ENCODE measurements around the gene TNFAIP1.

Gene TNFAIP1

GRCh38 chr17:28346746-28347246 is 11.2 kb downstream of the TNFAIP1 start:
- no peak for DNase-seq (ENCODE audit: extremely low spot score)
- POLR2A ChIA-PET: interaction anchor here (1.3 to 4.0 kb wide), 4 partner anchors 7 to 59 kb away, joined by 4 to 36 read pairs (median 13); partner anchors contain the start of genes IFT20, POLDIP2, SLC46A1 and TNFAIP1
- CTCF ChIA-PET: interaction anchor here (0.6 to 1.6 kb wide), 3 partner anchors 70 to 541 kb away, joined by 3 read pairs; no protein-coding TSS in a partner anchor
- no peak for TF ChIP-seq ARNT (IDR thresholded peaks at IDR 0.05)
- no peak for TF ChIP-seq TARDBP (IDR thresholded peaks at IDR 0.05)
- no peak for TF ChIP-seq FOXA1 (IDR thresholded peaks at IDR 0.05)
- no peak for TF ChIP-seq FOXK2 (IDR thresholded peaks at IDR 0.05)
- TF ChIP-seq CTBP1 (IDR thresholded peaks at IDR 0.05; ENCODE audit: borderline replicate concordance): no peak
- TF ChIP-seq FOXM1 (IDR thresholded peaks at IDR 0.05; ENCODE audit: borderline replicate concordance): no peak
- TF ChIP-seq PKNOX1 (IDR thresholded peaks at IDR 0.05): no peak

GRCh38 chr17:28347261-28347891 is 11.8 kb downstream of the TNFAIP1 start:
- DNase-seq (ENCODE audit: extremely low spot score): no peak
- TF ChIP-seq L3MBTL2 (conservative IDR thresholded peaks at IDR 0.05): no peak
- no peak for TF ChIP-seq SUZ12 (IDR thresholded peaks at IDR 0.05)
- TF ChIP-seq SP1 (IDR thresholded peaks at IDR 0.05): no peak
- TF ChIP-seq CTBP1 (IDR thresholded peaks at IDR 0.05; ENCODE audit: borderline replicate concordance): no peak
- TF ChIP-seq FOXK2 (IDR thresholded peaks at IDR 0.05): no peak
- TF ChIP-seq ELF4 (IDR thresholded peaks at IDR 0.05): no peak
- no peak for TF ChIP-seq ZNF384 (IDR thresholded peaks at IDR 0.05)
- no peak for TF ChIP-seq LEF1 (IDR thresholded peaks at IDR 0.05; ENCODE audit: borderline replicate concordance)
- TF ChIP-seq HDGF (IDR thresholded peaks at IDR 0.05; ENCODE audit: borderline replicate concordance): no peak
- TF ChIP-seq NFRKB (IDR thresholded peaks at IDR 0.05): no peak
- TF ChIP-seq TARDBP (IDR thresholded peaks at IDR 0.05): no peak
- no peak for TF ChIP-seq PKNOX1 (IDR thresholded peaks at IDR 0.05)
- TF ChIP-seq BHLHE40 (IDR thresholded peaks at IDR 0.05; ENCODE audit: borderline replicate concordance): no peak
- TF ChIP-seq FOXM1 (IDR thresholded peaks at IDR 0.05; ENCODE audit: borderline replicate concordance): no peak
- TF ChIP-seq FOXA1 (IDR thresholded peaks at IDR 0.05): no peak
- no peak for TF ChIP-seq ARNT (IDR thresholded peaks at IDR 0.05)
- POLR2A ChIA-PET: interaction anchor here (1.3 to 4.0 kb wide), 3 partner anchors 8 to 12 kb away, joined by 4 to 36 read pairs (median 18); partner anchors contain the start of genes IFT20, POLDIP2 and TNFAIP1
- CTCF ChIA-PET: interaction anchor here (0.6 to 1.6 kb wide), 3 partner anchors 69 to 542 kb away, joined by 3 read pairs; no protein-coding TSS in a partner anchor

GRCh38 chr17:28348979-28349378 is 13.4 kb downstream of the TNFAIP1 start:
- TF ChIP-seq PKNOX1 (IDR thresholded peaks at IDR 0.05) (no peak), CTBP1 (IDR thresholded peaks at IDR 0.05; ENCODE audit: borderline replicate concordance) (no peak), SP1 (IDR thresholded peaks at IDR 0.05) (no peak), FOXM1 (IDR thresholded peaks at IDR 0.05; ENCODE audit: borderline replicate concordance) (no peak), LEF1 (IDR thresholded peaks at IDR 0.05; ENCODE audit: borderline replicate concordance) (no peak), ELF4 (IDR thresholded peaks at IDR 0.05) (no peak), TARDBP (IDR thresholded peaks at IDR 0.05) (no peak), BHLHE40 (IDR thresholded peaks at IDR 0.05; ENCODE audit: borderline replicate concordance) (no peak), ZNF384 (IDR thresholded peaks at IDR 0.05) (no peak), SUZ12 (IDR thresholded peaks at IDR 0.05) (no peak), FOXA1 (IDR thresholded peaks at IDR 0.05) (no peak), L3MBTL2 (conservative IDR thresholded peaks at IDR 0.05) (no peak), NFRKB (IDR thresholded peaks at IDR 0.05) (no peak), FOXK2 (IDR thresholded peaks at IDR 0.05) (no peak), HDGF (IDR thresholded peaks at IDR 0.05; ENCODE audit: borderline replicate concordance) (no peak), ARNT (IDR thresholded peaks at IDR 0.05) (no peak)
- CTCF ChIA-PET: no interaction called here
- POLR2A ChIA-PET: interaction anchor here (4.0 kb wide), 1 partner anchor 8 kb away, joined by 36 read pairs; the partner anchor contains the start of gene POLDIP2
- DNase-seq (ENCODE audit: extremely low spot score): no peak

- ChIA-PET POLR2A (interaction anchor here (0.8 to 1.0 kb wide), 2 partner anchors 15 to 67 kb away, joined by 3 read pairs; partner anchors contain the start of genes IFT20 and TNFAIP1), CTCF (no interaction called here)
- TF ChIP-seq HDGF (IDR thresholded peaks at IDR 0.05; ENCODE audit: borderline replicate concordance) (no peak), ELF4 (IDR thresholded peaks at IDR 0.05) (no peak), SUZ12 (IDR thresholded peaks at IDR 0.05) (no peak), CTBP1 (IDR thresholded peaks at IDR 0.05; ENCODE audit: borderline replicate concordance) (no peak), LEF1 (IDR thresholded peaks at IDR 0.05; ENCODE audit: borderline replicate concordance) (no peak), FOXA1 (IDR thresholded peaks at IDR 0.05) (no peak), PKNOX1 (IDR thresholded peaks at IDR 0.05) (no peak), L3MBTL2 (conservative IDR thresholded peaks at IDR 0.05) (no peak), ZNF384 (IDR thresholded peaks at IDR 0.05) (no peak), NFRKB (IDR thresholded peaks at IDR 0.05) (no peak), FOXK2 (IDR thresholded peaks at IDR 0.05) (no peak), FOXM1 (IDR thresholded peaks at IDR 0.05; ENCODE audit: borderline replicate concordance) (no peak), BHLHE40 (IDR thresholded peaks at IDR 0.05; ENCODE audit: borderline replicate concordance) (no peak)
- DNase-seq (ENCODE audit: extremely low spot score): no peak
These were observed 14.7 kb downstream of the TNFAIP1 start for GRCh38 chr17:28350271-28350670.
